T-cell (primary cell): ENCODE results near the gene CCDC32. TPM values are rescaled to one million over a fixed set of nuclear protein-coding genes. Genes with fewer than 3 reads are reported as not detected.

Experiments used
- ATAC-seq, 4 experiments: fragments of 200-7000 bp in 3 of 4; fragments of 150-1000 bp in 1 of 4; cut with Tn5 transposase; replicated peaks in 1 of 4; 1 replicate in 3 of 4; 2 replicates in 1 of 4; pipeline ENCODE4 v1.10.0; 2021; ENCODE audit warnings: moderate library complexity in 3 of 4, mild to moderate bottlenecking in 2 of 4, moderate number of reproducible peaks in 1 of 4
- CTCF ChIA-PET, 2 donors: fragments of 300-600 bp; sonication (Branson Sonifier 250); formaldehyde crosslinking; loops; one replicate each; lab custom pipeline; 2022; ENCODE audit warnings: antibody characterized with exemption in 2 of 2; lab: Charles Lee
- POLR2A ChIA-PET, 2 donors: fragments of 300-600 bp; sonication (Branson Sonifier 250); formaldehyde crosslinking; loops; one replicate each; lab custom pipeline; 2022; ENCODE audit warnings: antibody characterized with exemption in 2 of 2; lab: Charles Lee
- DNase-seq, 35 experiments: peaks; one replicate each; pipeline versions ENCODE4 v3.0.0 to v3.0.0-alpha.2; 2013 to 2023
- H3K27ac ChIP-seq: one replicate; pipeline ENCODE4 v1.5.1; 2013; ENCODE audit warnings: low read length
- H3K27me3 ChIP-seq, 2 experiments: replicated peaks in 1 of 2; 1 replicate in 1 of 2; 2 replicates in 1 of 2; pipeline versions ENCODE4 v1.6.1 to v1.7.0; 2013; ENCODE audit warnings: low read length in 1 of 2, mixed read lengths in 1 of 2; ENCODE audit not compliant: control insufficient read depth in 2 of 2, insufficient read depth in 2 of 2; ENCODE audit errors: extremely low read depth in 1 of 2
- H3K36me3 ChIP-seq, 2 donors: 1 replicate in 1 of 2; 2 replicates in 1 of 2; pipeline versions ENCODE4 v1.6.1 to v1.7.0; 2013; ENCODE audit warnings: low read length in 1 of 2; ENCODE audit not compliant: control insufficient read depth in 2 of 2, insufficient read depth in 1 of 2; ENCODE audit errors: extremely low read depth in 1 of 2
- H3K4me1 ChIP-seq, 2 experiments: 1 replicate in 1 of 2; 2 replicates in 1 of 2; pipeline versions ENCODE4 v1.6.1 to v1.7.0; 2013; ENCODE audit warnings: low read length in 2 of 2, mixed read lengths in 1 of 2; ENCODE audit not compliant: insufficient read depth in 2 of 2, control insufficient read depth in 1 of 2; ENCODE audit errors: extremely low read depth in 1 of 2
- H3K4me3 ChIP-seq, 2 donors: 1 replicate in 1 of 2; 2 replicates in 1 of 2; pipeline versions ENCODE4 v1.5.1 to v1.7.0; 2013; ENCODE audit warnings: mild to moderate bottlenecking in 2 of 2, low read length in 1 of 2, moderate library complexity in 1 of 2; ENCODE audit not compliant: control insufficient read depth in 1 of 2; ENCODE audit errors: extremely low read depth in 1 of 2
- H3K9me3 ChIP-seq: 2 replicates; pipeline ENCODE4 v1.7.0; 2013
- H3K27ac Mint-ChIP-seq, 2 donors: one replicate each; pipeline ENCODE4 v1.8.0; 2020 to 2021; ENCODE audit warnings: mild to moderate bottlenecking in 2 of 2, mixed read lengths in 2 of 2
- H3K27me3 Mint-ChIP-seq, 2 donors: one replicate each; pipeline ENCODE4 v1.8.0; 2021 to 2022; ENCODE audit warnings: mixed read lengths in 2 of 2
- H3K36me3 Mint-ChIP-seq: one replicate; pipeline ENCODE4 v1.8.0; 2021; ENCODE audit warnings: mixed read lengths
- H3K4me1 Mint-ChIP-seq, 3 donors: one replicate each; pipeline ENCODE4 v1.8.0; 2020 to 2022; ENCODE audit warnings: mixed read lengths in 3 of 3, mild to moderate bottlenecking in 1 of 3
- H3K4me3 Mint-ChIP-seq, 3 donors: one replicate each; pipeline ENCODE4 v1.8.0; 2020 to 2022; ENCODE audit warnings: mild to moderate bottlenecking in 3 of 3, mixed read lengths in 3 of 3, moderate library complexity in 3 of 3
- H3K9me3 Mint-ChIP-seq, 3 donors: one replicate each; pipeline ENCODE4 v1.8.0; 2020 to 2022; ENCODE audit warnings: mixed read lengths in 3 of 3
- WGBS: methylation state at CpG from one replicate; pipeline ENCODE4 v1.1.5; 2013; ENCODE audit warnings: missing lambda C conversion rate; ENCODE audit not compliant: insufficient coverage; 5-methylcytosine and 5-hydroxymethylcytosine counted together
- total RNA-seq, 35 experiments: library from RNA in 6 of 35; stranded (reverse) in 6 of 35; fragments of 120-200 nt in 1 of 35; gene quantifications; one replicate each; pipeline versions ENCODE4 v1.2.1 to v1.2.4 and lab custom pipeline; 2013 to 2026

The CCDC32 gene
- total RNA-seq, 5 donors from 2014 or later (not counting 1 experiment from before 2014, with no cell fraction given): 19.9 to 31.5 (median 27.2) TPM

- peak overlapping the region in 1 of 3 donors; percentile 78 for H3K4me3 Mint-ChIP-seq
- H3K36me3 Mint-ChIP-seq: no peaks in the 10 kb centered on the region
These were observed 54.6 kb downstream of the CCDC32 start for GRCh38 chr15:40510201-40510600.

GRCh38 chr15:40508216-40508615 is 56.6 kb downstream of the CCDC32 start:
- no CpG with 5 or more reads among the region's 1 CpG for WGBS
- CTCF ChIA-PET: interaction anchor here in 1 of 2 donors (0.9 kb wide), 1 partner anchor 28 kb away, joined by 3 read pairs; no protein-coding TSS in a partner anchor
- POLR2A ChIA-PET: interaction anchor here in 1 of 2 donors (0.6 kb wide), 1 partner anchor 24 kb away, joined by 6 read pairs; no protein-coding TSS in a partner anchor
- Mint-ChIP-seq H3K9me3 (no peaks in the 10 kb centered on the region), H3K27ac (no peak overlapping the region), H3K4me3 (no peak overlapping the region), H3K36me3 (no peaks in the 10 kb centered on the region), H3K4me1 (peaks cover 25 to 35% (median 28%) of the 10 kb centered on the region in 3 donors), H3K27me3 (peaks cover 48 to 70% of the 10 kb centered on the region in 2 donors)
- Histone ChIP-seq H3K27me3 (peaks cover 13 to 69% of the 10 kb centered on the region in 2 experiments), H3K4me3 (no peak overlapping the region), H3K9me3 (no peaks in the 10 kb centered on the region), H3K27ac (no peak overlapping the region), H3K36me3 (no peaks in the 10 kb centered on the region), H3K4me1 (peaks cover 0 to 20% of the 10 kb centered on the region in 2 experiments)
- ATAC-seq: no peak
- DNase-seq: no peak

More at GRCh38 chr15:40510201-40510600, 54.6 kb downstream of the CCDC32 start:
- no peak overlapping the region for H3K4me3 ChIP-seq
- peaks cover 25 to 35% (median 28%) of the 10 kb centered on the region in 3 donors for H3K4me1 Mint-ChIP-seq
- no peak overlapping the region for H3K27ac Mint-ChIP-seq
- ATAC-seq (no peak), DNase-seq (no peak)
- H3K9me3 ChIP-seq: no peaks in the 10 kb centered on the region
- POLR2A ChIA-PET: interaction anchor here in 1 of 2 donors (0.6 kb wide), 1 partner anchor 59 kb away, joined by 3 read pairs; no protein-coding TSS in a partner anchor
- peaks cover 13 to 69% of the 10 kb centered on the region in 2 experiments for H3K27me3 ChIP-seq
- WGBS: 83% methylated on average over 1 of the region's 2 CpGs
- no peak overlapping the region for H3K27ac ChIP-seq
- H3K9me3 Mint-ChIP-seq: no peaks in the 10 kb centered on the region
- H3K27me3 Mint-ChIP-seq: peaks cover 50 to 67% of the 10 kb centered on the region in 2 donors
- CTCF ChIA-PET: no interaction called here
- H3K4me1 ChIP-seq: peaks cover 0 to 20% of the 10 kb centered on the region in 2 experiments
- H3K36me3 ChIP-seq: no peaks in the 10 kb centered on the region

- no peaks in the 10 kb centered on the region for H3K9me3 Mint-ChIP-seq
- peaks cover 21 to 26% (median 22%) of the 10 kb centered on the region in 3 donors for H3K4me1 Mint-ChIP-seq
- DNase-seq: peak; percentile 25 to 71 (median 49)
- CTCF ChIA-PET: interaction anchor here in 1 of 2 donors (1.2 kb wide), 1 partner anchor 64 kb away, joined by 3 read pairs; no protein-coding TSS in a partner anchor
- peak; percentile 84 to 90 (median 86) for ATAC-seq
- H3K27ac Mint-ChIP-seq: peak overlapping the region in 1 of 2 donors; percentile 42
- peaks cover 13 to 60% of the 10 kb centered on the region in 2 experiments for H3K27me3 ChIP-seq
- 6% methylated on average over 24 of the region's 30 CpGs for WGBS
- peaks cover 46 to 69% of the 10 kb centered on the region in 2 donors for H3K27me3 Mint-ChIP-seq
- POLR2A ChIA-PET: no interaction called here
- peak overlapping the region in 1 of 3 donors; percentile 46 for H3K4me3 Mint-ChIP-seq
- no peaks in the 10 kb centered on the region for H3K36me3 ChIP-seq
- H3K27ac ChIP-seq: no peak overlapping the region
- peaks cover 0 to 20% of the 10 kb centered on the region in 2 experiments for H3K4me1 ChIP-seq
- H3K4me3 ChIP-seq: peak overlapping the region; percentile 8 to 32
- H3K9me3 ChIP-seq: no peaks in the 10 kb centered on the region
- no peaks in the 10 kb centered on the region for H3K36me3 Mint-ChIP-seq
These were observed 57.8 kb downstream of the CCDC32 start for GRCh38 chr15:40506964-40507571.

Other genes starting within 250 kb of the CCDC32 start
- gene INAFM2, start 241.3 kb downstream of the CCDC32 start, total RNA-seq: 10 to 100 TPM in 1 of 5 donors, 1 to 10 TPM in 4; 5.5 to 10.9 (median 6.4) TPM
- 1 to 10 TPM in 4 of 5 donors, under 1 TPM in 1; 0.80 to 2.2 (median 1.7) TPM for gene CCDC9B, start 224.1 kb downstream of the CCDC32 start, total RNA-seq
- under 1 TPM in 1 of 5 donors, not detected in 4; 0.70 TPM for gene PHGR1, start 214.0 kb downstream of the CCDC32 start, total RNA-seq
- 1 to 10 TPM in 1 of 5 donors, under 1 TPM in 4; 0.03 to 1.4 (median 0.18) TPM for gene DISP2, start 206.8 kb downstream of the CCDC32 start, total RNA-seq
- 1 to 10 TPM; 3.8 to 8.0 (median 6.2) TPM for gene KNSTRN, start 182.3 kb downstream of the CCDC32 start, total RNA-seq
- gene IVD, start 159.2 kb downstream of the CCDC32 start, total RNA-seq: 10 to 100 TPM; 52.3 to 89.8 (median 81.4) TPM
- gene BAHD1, start 124.1 kb downstream of the CCDC32 start, total RNA-seq: 10 to 100 TPM; 31.1 to 50.9 (median 48.1) TPM
- gene CHST14, start 94.1 kb downstream of the CCDC32 start, total RNA-seq: 10 to 100 TPM in 2 of 5 donors, 1 to 10 TPM in 3; 5.8 to 13.3 (median 9.9) TPM
- gene RPUSD2, start 4.3 kb upstream of the CCDC32 start, total RNA-seq: 10 to 100 TPM; 17.4 to 24.7 (median 18.9) TPM
- 1 to 10 TPM in 4 of 5 donors, under 1 TPM in 1; 0.55 to 3.8 (median 1.7) TPM for gene KNL1, start 29.2 kb upstream of the CCDC32 start, total RNA-seq
- 1 to 10 TPM in 4 of 5 donors, under 1 TPM in 1; 0.85 to 2.5 (median 1.2) TPM for gene RAD51, start 130.1 kb upstream of the CCDC32 start, total RNA-seq
- gene RMDN3, start 190.2 kb upstream of the CCDC32 start, total RNA-seq: 10 to 100 TPM; 23.9 to 32.3 (median 26.9) TPM
- 10 to 100 TPM; 13.7 to 29.9 (median 28.4) TPM for gene GCHFR, start 199.0 kb upstream of the CCDC32 start, total RNA-seq
- 1 to 10 TPM in 4 of 5 donors, under 1 TPM in 1; 0.60 to 3.2 (median 2.4) TPM for gene C15orf62, start 204.9 kb upstream of the CCDC32 start, total RNA-seq
- 10 to 100 TPM; 20.0 to 38.9 (median 30.8) TPM for gene ZFYVE19, start 242.0 kb upstream of the CCDC32 start, total RNA-seq
- 10 to 100 TPM; 33.1 to 47.5 (median 45.1) TPM for gene DNAJC17, start 242.4 kb upstream of the CCDC32 start, total RNA-seq